HepG2 (cell line): ENCODE measurements around the gene DOK1. TPM values are rescaled to one million over a fixed set of nuclear protein-coding genes. Genes with fewer than 3 reads are reported as not detected.
A peak's percentile ranks its signal among the peaks of the same experiment; 100 is the strongest.

Experiments
- AKNA ChIP-seq: sonication (generic); formaldehyde crosslinking; IDR thresholded peaks from 2 replicates; pipeline ENCODE4 v1.4.0; 2020; ENCODE audit warnings: missing genetic modification reagents, borderline replicate concordance
- EED ChIP-seq: sonication (generic); formaldehyde crosslinking; IDR thresholded peaks from 2 replicates; pipeline ENCODE4 v1.5.0; 2020; ENCODE audit warnings: mild to moderate bottlenecking, missing genetic modification reagents
- EP300 ChIP-seq, 3 experiments: sonication (generic) in 1 of 3; formaldehyde crosslinking in 1 of 3; IDR thresholded peaks; 2 replicates each; pipeline versions ENCODE4 v1.5.1 to v1.6.1; 2011 to 2020; ENCODE audit warnings: low read depth in 2 of 3, low read length in 2 of 3, borderline replicate concordance in 1 of 3, improper control_type of control experiment in 1 of 3, mild to moderate bottlenecking in 1 of 3, missing genetic modification reagents in 1 of 3, moderate library complexity in 1 of 3
- FIP1L1 ChIP-seq: fragments of 200-400 bp; formaldehyde crosslinking; IDR thresholded peaks from 2 replicates; pipeline ENCODE4 v1.6.1; 2018; ENCODE audit warnings: low read depth, mild to moderate bottlenecking, low read length, moderate library complexity, borderline replicate concordance; ENCODE audit not compliant: insufficient read depth
- HDAC1 ChIP-seq: sonication (generic); formaldehyde crosslinking; IDR thresholded peaks from 2 replicates; pipeline ENCODE4 v1.5.1; 2020; ENCODE audit warnings: mild to moderate bottlenecking, missing genetic modification reagents
- HHEX ChIP-seq: IDR thresholded peaks from 2 replicates; pipeline ENCODE4 v1.6.1; 2016; ENCODE audit warnings: control low read depth
- KAT2B ChIP-seq: fragments of 150-350 bp; IDR thresholded peaks from 2 replicates; pipeline ENCODE4 v1.6.1; 2014; ENCODE audit warnings: low read depth, low read length, borderline replicate concordance
- MIER2 ChIP-seq: IDR thresholded peaks from 2 replicates; pipeline ENCODE4 v1.6.1; 2016; ENCODE audit warnings: missing biosample characterization, missing genetic modification reagents
- MLX ChIP-seq: IDR thresholded peaks from 2 replicates; pipeline ENCODE4 v1.6.1; 2016
- NBN ChIP-seq: fragments of 450-650 bp; conservative IDR thresholded peaks from 2 replicates; pipeline ENCODE4 v1.6.1; 2017
- PHF5A ChIP-seq: IDR thresholded peaks from one replicate; pipeline ENCODE4 v1.6.1; 2018; ENCODE audit warnings: low read depth, missing genetic modification reagents; ENCODE audit not compliant: unreplicated experiment
- RFX1 ChIP-seq: fragments of 450-650 bp; IDR thresholded peaks from 2 replicates; pipeline ENCODE4 v1.6.1; 2017
- RFX3 ChIP-seq: IDR thresholded peaks from 2 replicates; pipeline ENCODE4 v1.6.1; 2016; ENCODE audit warnings: missing biosample characterization, missing genetic modification reagents
- STAT5B ChIP-seq: sonication (generic); formaldehyde crosslinking; IDR thresholded peaks from 2 replicates; pipeline ENCODE4 v1.4.0; 2020; ENCODE audit warnings: missing genetic modification reagents
- XRCC5 ChIP-seq: fragments of 200-400 bp; formaldehyde crosslinking; optimal IDR thresholded peaks from 2 replicates; pipeline ENCODE3; 2017; ENCODE audit warnings: mild to moderate bottlenecking, low read length
- ZBTB7B ChIP-seq: sonication (generic); formaldehyde crosslinking; IDR thresholded peaks from 2 replicates; pipeline ENCODE4 v1.4.0; 2020; ENCODE audit warnings: missing genetic modification reagents
- ZC3H13 ChIP-seq: sonication (generic); formaldehyde crosslinking; IDR thresholded peaks from 2 replicates; pipeline ENCODE4 v1.8.1; 2023; ENCODE audit warnings: mild to moderate bottlenecking, missing genetic modification reagents, moderate library complexity
- ZNF205 ChIP-seq: IDR thresholded peaks from 2 replicates; pipeline ENCODE4 v1.6.1; 2018; ENCODE audit warnings: missing biosample characterization, missing genetic modification reagents
- ZNF263 ChIP-seq: sonication (generic); formaldehyde crosslinking; IDR thresholded peaks from 2 replicates; pipeline ENCODE4 v1.4.0; 2020; ENCODE audit warnings: missing genetic modification reagents
- ZNF335 ChIP-seq: sonication (generic); formaldehyde crosslinking; IDR thresholded peaks from 2 replicates; pipeline ENCODE4 v1.4.0; 2020; ENCODE audit warnings: missing genetic modification reagents
- ZNF431 ChIP-seq: sonication (generic); formaldehyde crosslinking; IDR thresholded peaks from 2 replicates; pipeline ENCODE4 v1.9.0; 2022; ENCODE audit warnings: missing genetic modification reagents, low read depth, mild to moderate bottlenecking, borderline replicate concordance
- ZNF513 ChIP-seq: sonication (generic); formaldehyde crosslinking; conservative IDR thresholded peaks from 2 replicates; pipeline ENCODE4 v1.5.0; 2020; ENCODE audit warnings: missing genetic modification reagents
- ZNF549 ChIP-seq: sonication (generic); formaldehyde crosslinking; IDR thresholded peaks from 2 replicates; pipeline ENCODE4 v1.5.0; 2020; ENCODE audit warnings: missing genetic modification reagents
- ZNF740 ChIP-seq: sonication (generic); formaldehyde crosslinking; IDR thresholded peaks from 2 replicates; pipeline ENCODE4 v1.4.0; 2020; ENCODE audit warnings: missing genetic modification reagents
- ZNF878 ChIP-seq: sonication (generic); formaldehyde crosslinking; IDR thresholded peaks from 2 replicates; pipeline ENCODE4 v1.8.1; 2023; ENCODE audit warnings: mild to moderate bottlenecking, missing genetic modification reagents, moderate library complexity
- ZNF883 ChIP-seq: sonication (generic); formaldehyde crosslinking; IDR thresholded peaks from 2 replicates; pipeline ENCODE4 v1.5.1; 2020; ENCODE audit warnings: mild to moderate bottlenecking, missing genetic modification reagents; ENCODE audit errors: not compliant biosample characterization
- polyA plus RNA-seq, 8 experiments: library from polyadenylated mRNA; depleted of rRNA in 3 of 8; stranded (reverse) in 7 of 8; unstranded in 1 of 8; fragments of >200 nt; fragmentation: Illumina TruSeq in 4 of 8; extraction: Trizol in 4 of 8; gene quantifications; 2 replicates each; pipeline versions ENCODE4 v1.2.1 to v1.2.3, GENCODE V29; 2011 to 2016; ENCODE audit warnings: low read depth in 4 of 8, missing spikeins in 1 of 8, mixed read lengths in 1 of 8; ENCODE audit not compliant: insufficient read depth in 1 of 8
- total RNA-seq, 5 experiments: library from RNA; depleted of rRNA; stranded (reverse); fragments of >200 nt; fragmentation: Illumina TruSeq; extraction: Trizol; gene quantifications; 2 replicates each; pipeline ENCODE4 v1.2.3, GENCODE V29; 2016; ENCODE audit warnings: low read depth in 1 of 5

DOK1 gene
- total and polyA plus RNA-seq, 2 of the 13 experiments (the other 11 are each of a cell fraction or from before 2014, with no cell fraction given), result 0.53 to 0.74 TPM

- TF ChIP-seq EED (CRISPR knock-in tag) (peak; percentile 26; the same call in 1 of the 2 replicates), ZNF883 (CRISPR knock-in tag) (no peak), ZC3H13 (CRISPR knock-in tag) (no peak), ZBTB7B (CRISPR knock-in tag) (peak; percentile 64), NBN (no peak), HDAC1 (CRISPR knock-in tag) (no peak; the same call in 1 of the 2 replicates), ZNF263 (CRISPR knock-in tag) (peak; percentile 74), EP300 (IDR thresholded peaks at IDR 0.05; ENCODE audit: low read depth in 2 of 2, low read length in 2 of 2) (no peak), EP300 (CRISPR knock-in tag; IDR thresholded peaks at IDR 0.05; ENCODE audit: borderline replicate concordance) (no peak), ZNF513 (no peak), MLX (CRISPR knock-in tag) (no peak), ZNF549 (CRISPR knock-in tag) (no peak), RFX1 (no peak), ZNF335 (CRISPR knock-in tag) (no peak), MIER2 (CRISPR knock-in tag) (no peak), ZNF205 (no peak), AKNA (CRISPR knock-in tag) (no peak), PHF5A (CRISPR knock-in tag) (peak; percentile 0), XRCC5 (no peak), FIP1L1 (no peak), ZNF740 (CRISPR knock-in tag) (peak; percentile 9; the same call in 1 of the 2 replicates), KAT2B (no peak), ZNF878 (no peak), RFX3 (CRISPR knock-in tag) (no peak), STAT5B (no peak), HHEX (CRISPR knock-in tag) (no peak), ZNF431 (0 out of 2 replicates have a peak, but pooled peaks have one; percentile 34)
These were observed 46.5 kb upstream of the DOK1 start (continued) for GRCh38 chr2:74507926-74508520.
